G401.6 (cell line): ENCODE measurements around the gene CD84.
"Not testable (repeated sequence)": the region's sequence is repeated elsewhere in the genome, so short reads cannot be mapped to it uniquely, and the experiment has no call there.

Experiments
- FAIRE-seq: peaks from 2 replicates; lab custom pipeline; 2012; peaks lifted over from hg19 to GRCh38; lab: Jason Lieb, UNC

Gene CD84

GRCh38 chr1:160500321-160500990 is 78.8 kb downstream of the CD84 start:
- FAIRE-seq, result no peak

DNA sequence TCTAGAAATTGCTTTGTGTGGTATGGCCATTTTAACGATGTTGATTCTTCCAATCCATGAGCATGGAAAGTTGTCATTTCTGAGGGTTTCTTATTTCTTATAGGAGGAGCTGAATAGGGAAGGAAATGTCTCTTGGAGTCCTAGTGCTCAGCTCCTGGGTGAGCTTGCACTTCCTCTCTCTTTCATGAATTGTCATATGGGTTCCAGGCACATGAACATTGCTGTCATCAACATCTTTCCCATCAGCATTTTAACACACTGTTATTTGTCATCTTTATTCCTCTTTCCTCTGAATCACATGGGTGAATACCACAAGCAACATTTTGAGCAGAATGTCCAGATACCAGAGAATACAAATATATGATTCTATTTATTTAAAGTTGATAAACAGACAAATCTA is 79.7 kb downstream of the CD84 start:
- FAIRE-seq, result no peak

DNA sequence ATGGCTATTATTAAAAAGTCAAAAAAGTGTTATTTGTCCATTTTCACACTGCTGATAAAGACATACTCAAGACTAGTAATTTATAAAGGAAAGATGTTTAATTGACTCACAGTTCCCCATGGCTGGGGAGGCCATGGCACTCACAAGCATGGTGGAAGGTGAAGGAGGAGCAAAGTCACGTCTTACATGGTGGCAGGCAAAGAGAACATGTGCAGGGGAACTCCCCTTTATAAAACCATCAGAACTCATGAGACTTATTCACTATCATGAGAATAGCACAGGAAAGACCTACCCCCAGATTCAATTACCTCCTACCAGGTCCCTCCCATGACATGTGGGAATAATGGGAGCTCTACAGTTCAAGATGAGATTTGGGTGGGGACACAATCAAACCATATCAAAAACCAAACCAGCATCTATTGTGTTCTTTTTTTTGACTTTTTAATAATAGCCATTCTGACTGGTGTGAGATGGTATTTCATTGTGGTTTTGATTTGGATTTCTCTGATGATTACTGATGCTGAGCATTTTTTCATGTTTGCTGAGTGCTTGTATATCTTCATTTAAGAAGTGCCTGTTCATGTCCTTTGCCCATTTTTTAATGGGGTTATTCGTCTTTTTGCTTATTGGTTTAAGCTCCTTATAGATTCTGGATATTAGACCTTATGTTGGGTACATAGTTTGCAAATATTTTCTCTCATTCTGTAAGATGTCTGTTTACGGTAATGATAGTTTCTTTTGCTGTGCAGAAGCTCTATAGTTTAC is 80.8 kb downstream of the CD84 start:
- FAIRE-seq, result not testable (repeated sequence)

DNA sequence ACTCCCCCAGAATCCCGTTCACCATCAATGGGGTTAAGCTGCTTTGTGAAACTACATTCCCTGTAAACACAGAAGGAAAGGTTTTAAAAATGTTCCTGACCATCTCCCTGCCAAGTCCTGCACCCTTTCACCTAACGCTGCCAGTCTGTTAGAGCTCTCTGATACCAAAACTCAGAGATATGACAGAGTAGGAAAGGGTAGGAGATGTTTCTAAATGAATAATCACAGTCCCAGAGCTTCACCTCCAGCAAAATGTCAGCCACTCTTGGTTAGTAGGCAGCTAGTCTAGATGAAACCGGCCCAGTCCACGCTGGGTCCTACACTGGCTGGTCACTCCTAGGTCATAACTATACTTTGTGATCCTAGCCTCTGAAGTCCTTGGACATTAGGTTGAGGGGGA is 83.0 kb downstream of the CD84 start:
- no peak for FAIRE-seq

DNA sequence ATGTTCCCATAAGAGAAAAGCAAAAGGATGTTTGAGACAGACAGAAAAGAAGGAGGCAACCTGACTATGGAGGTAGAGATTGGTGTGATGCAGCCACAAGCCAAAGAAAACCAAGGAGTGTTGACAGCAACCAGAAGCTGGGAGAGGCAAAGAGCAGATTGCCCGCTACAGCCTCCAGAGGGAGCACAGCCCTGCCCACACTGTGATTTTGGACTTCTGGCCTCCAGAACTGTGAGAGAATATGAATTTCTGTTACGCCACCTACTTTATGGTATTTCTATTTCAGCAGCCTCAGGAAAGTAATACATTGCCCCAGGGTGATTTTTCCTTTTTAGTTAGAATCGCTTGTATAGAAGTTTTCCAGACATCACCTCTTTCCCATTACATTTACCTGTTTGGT is 84.7 kb downstream of the CD84 start:
- no peak for FAIRE-seq

- FAIRE-seq, result no peak
These were observed 86.7 kb downstream of the CD84 start for GRCh38 chr1:160492617-160493016.

DNA sequence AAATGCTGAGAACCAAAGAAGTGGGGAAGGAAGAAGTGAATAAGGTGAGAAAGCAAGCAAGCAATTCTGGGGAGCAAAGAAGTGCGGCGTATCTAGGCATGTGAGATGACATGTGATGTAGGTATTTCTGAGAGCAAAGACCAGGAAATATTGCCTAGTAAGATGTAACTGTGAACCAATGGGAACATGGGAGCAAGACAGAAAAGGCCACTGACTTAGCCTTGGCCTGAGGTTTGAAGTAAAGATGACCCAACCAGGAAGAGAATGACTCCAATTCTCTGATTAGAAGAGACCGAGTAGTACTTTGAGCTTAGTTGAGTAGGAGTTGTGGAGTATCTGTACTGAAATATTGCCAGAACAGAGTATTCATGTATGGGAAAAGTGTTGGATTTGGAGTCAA is 87.3 kb downstream of the CD84 start:
- FAIRE-seq, result no peak
